ENCODE data around the gene DROSHA. TPM values are rescaled to one million over a fixed set of nuclear protein-coding genes. Genes with fewer than 3 reads are reported as not detected.

The DROSHA gene
- total and polyA plus RNA-seq, 2 of the 4 experiments (the other 2 are of a cell fraction), result 36.4 to 36.5 TPM

DNA sequence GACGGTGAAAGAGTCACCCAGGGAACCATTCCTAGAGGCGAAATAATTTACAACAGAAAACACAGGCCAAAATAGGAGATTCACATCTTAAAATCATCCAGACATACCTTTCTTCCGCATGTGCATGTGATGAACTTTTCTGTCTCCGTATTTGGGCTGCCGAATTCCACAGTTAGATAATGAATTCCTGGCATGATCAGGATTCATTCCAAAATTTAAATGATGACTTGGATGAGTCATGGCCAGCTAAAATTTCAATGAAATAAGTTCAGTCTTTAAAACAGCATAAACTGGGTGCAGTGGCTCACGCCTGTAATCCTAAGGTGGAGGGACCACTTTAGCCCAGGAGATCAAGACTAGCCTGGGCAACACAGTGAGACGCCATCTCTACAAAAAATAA lies 82.7 kb downstream of the DROSHA start:
- 0 out of 2 replicates have a peak overlapping the region, but pooled peaks have one; percentile 3 for H3K23ac ChIP-seq (ENCODE audit: low read depth, low read length)
- CTCF ChIA-PET, result no interaction called here
- peaks cover 7% of the 10 kb centered on the region; the same call in 1 of the 2 replicates for H3K4me1 ChIP-seq (ENCODE audit: control insufficient read depth, insufficient read depth, low read length)
- BruUV-seq (replicated peaks), result no TSS peak
- in situ Hi-C loops (cut with MboI; ENCODE audit: low sequenced_read_pairs), result no loop called here
- POLR2A ChIA-PET (ENCODE audit: unreplicated experiment), result no interaction called here
- no peak overlapping the region for H2AK9ac ChIP-seq (replicated peaks; ENCODE audit: low read depth, low read length, poor library complexity)
- H2BK15ac ChIP-seq (ENCODE audit: low read depth, low read length), result no peak overlapping the region; the same call in 2 of the 3 replicates
- H3K18ac ChIP-seq (ENCODE audit: low read depth, low read length), result peak overlapping the region; percentile 39; the same call in 1 of the 2 replicates
- H2BK20ac ChIP-seq (ENCODE audit: low read depth, low read length), result peak overlapping the region; percentile 65
- peak overlapping the region; percentile 31; the same call in 1 of the 2 replicates for H3K14ac ChIP-seq (replicated peaks; ENCODE audit: low read depth, low read length)
- peak overlapping the region; percentile 62 for H2BK120ac ChIP-seq (ENCODE audit: low read depth, low read length)
- WGBS, 2 experiments (ENCODE audit: extremely low coverage in 2 of 2, insufficient read length in 1 of 2), result 20% methylated on average over 1 of the region's 7 CpGs; no CpG with 5 or more reads in 1 of the 2 experiments
- H4K91ac ChIP-seq (ENCODE audit: insufficient read depth, low read depth, low read length), result peak overlapping the region; percentile 52
- no peak overlapping the region for H3K56ac ChIP-seq (ENCODE audit: extremely low read depth, insufficient read depth, low read length)
- dilution Hi-C loops (cut with HindIII; ENCODE audit: low sequenced_read_pairs, unreplicated experiment), result no loop called here
- H3K9me3 ChIP-seq (ENCODE audit: control insufficient read depth, insufficient read depth, low read length), result no peaks in the 10 kb centered on the region
- no peaks in the 10 kb centered on the region for H3K9me1 ChIP-seq (ENCODE audit: insufficient read depth, low read length)
- ATAC-seq (ENCODE audit: low read depth), result peak; percentile 84
- no peaks in the 10 kb centered on the region for H4K20me1 ChIP-seq (ENCODE audit: insufficient read depth, low read length)
- H3K36me3 ChIP-seq (ENCODE audit: control insufficient read depth, insufficient read depth, low read length), result peaks cover 11% of the 10 kb centered on the region
- H3K4me2 ChIP-seq (ENCODE audit: low read depth, low read length), result no peak overlapping the region
- H3K79me1 ChIP-seq (ENCODE audit: low read depth in 1 of 2, low read length in 2 of 2), result peaks cover 7 to 13% of the 10 kb centered on the region in 2 experiments
- 0 out of 2 replicates have a peak overlapping the region, but pooled peaks have one; percentile 52 for H2AK5ac ChIP-seq (ENCODE audit: low read depth, low read length)
- intact Hi-C loops (cut with micrococcal nuclease), result no loop called here
- H3K4me3 ChIP-seq (ENCODE audit: insufficient read depth, low read depth, low read length), result no peak overlapping the region
- H4K8ac ChIP-seq (ENCODE audit: low read depth in 2 of 2, low read length in 2 of 2), result peak overlapping the region; percentile 44 to 61; a peak in 3 of 4 replicates
- H4K5ac ChIP-seq (ENCODE audit: low read depth, low read length), result peak overlapping the region; percentile 68; the same call in 1 of the 2 replicates
- TF ChIP-seq BHLHE40 (IDR thresholded peaks at IDR 0.05; ENCODE audit: low read depth, low read length) (peak; percentile 54; the same call in 1 of the 2 replicates), MXI1 (IDR thresholded peaks at IDR 0.05; ENCODE audit: borderline replicate concordance, low read depth, low read length) (no peak), NFE2L2 (IDR thresholded peaks at IDR 0.05; ENCODE audit: low read depth, low read length) (no peak), FOS (IDR thresholded peaks at IDR 0.05; ENCODE audit: low read depth, low read length) (peak; percentile 61; the same call in 1 of the 2 replicates)
- H3K27ac ChIP-seq (ENCODE audit: insufficient read depth, low read length), result peak overlapping the region; percentile 69; the same call in 1 of the 2 replicates
- DNase-seq, result peak; percentile 61
- no peak overlapping the region for H2AFZ ChIP-seq (replicated peaks; ENCODE audit: low read length, poor library complexity)
- no peaks in the 10 kb centered on the region for H3K27me3 ChIP-seq (ENCODE audit: control insufficient read depth, insufficient read depth, low read length)
- H3K9ac ChIP-seq (ENCODE audit: low read depth, low read length), result no peak overlapping the region
- H2BK5ac ChIP-seq (ENCODE audit: low read depth, low read length, poor library complexity, severe bottlenecking), result peak overlapping the region; percentile 64
- H3K4ac ChIP-seq (ENCODE audit: low read depth, low read length), result peak overlapping the region; percentile 64; the same call in 1 of the 2 replicates
